Kidney epithelial cell (primary cell): ENCODE data around the gene TMEM79. TPM values are rescaled to one million over a fixed set of nuclear protein-coding genes. Genes with fewer than 3 reads are reported as not detected.
A peak's percentile ranks its signal among the peaks of the same experiment; 100 is the strongest.

ENCODE experiments used
- DNase-seq: peaks from one replicate; pipeline ENCODE4 v3.0.0-alpha.2; 2010; ENCODE audit warnings: low read depth
- H3K27me3 ChIP-seq: 2 replicates; pipeline ENCODE4 v1.6.0; 2011; ENCODE audit warnings: low read length; ENCODE audit not compliant: control insufficient read depth, insufficient read depth
- H3K36me3 ChIP-seq: 2 replicates; pipeline ENCODE4 v1.5.1; 2011; ENCODE audit warnings: low read length; ENCODE audit not compliant: control insufficient read depth, insufficient read depth
- H3K4me3 ChIP-seq: 2 replicates; pipeline ENCODE4 v1.5.1; 2011; ENCODE audit warnings: low read depth, mild to moderate bottlenecking, control low read depth, low read length
- total RNA-seq: library from RNA; depleted of rRNA; stranded (reverse); fragments of >200 nt; gene quantifications from 2 replicates; pipeline ENCODE4 v1.2.3, GENCODE V29; 2015
- TF ChIP-seq, protein P1 (sequence below): IDR thresholded peaks from 2 replicates; pipeline ENCODE4 v1.5.1; 2011; ENCODE audit warnings: mild to moderate bottlenecking, moderate library complexity, low read length, control low read depth, inconsistent platforms; ENCODE audit not compliant: insufficient read depth, poor library complexity, severe bottlenecking

The TMEM79 gene
- total RNA-seq, 1 donor from 2014 or later = 1.9 TPM

DNA sequence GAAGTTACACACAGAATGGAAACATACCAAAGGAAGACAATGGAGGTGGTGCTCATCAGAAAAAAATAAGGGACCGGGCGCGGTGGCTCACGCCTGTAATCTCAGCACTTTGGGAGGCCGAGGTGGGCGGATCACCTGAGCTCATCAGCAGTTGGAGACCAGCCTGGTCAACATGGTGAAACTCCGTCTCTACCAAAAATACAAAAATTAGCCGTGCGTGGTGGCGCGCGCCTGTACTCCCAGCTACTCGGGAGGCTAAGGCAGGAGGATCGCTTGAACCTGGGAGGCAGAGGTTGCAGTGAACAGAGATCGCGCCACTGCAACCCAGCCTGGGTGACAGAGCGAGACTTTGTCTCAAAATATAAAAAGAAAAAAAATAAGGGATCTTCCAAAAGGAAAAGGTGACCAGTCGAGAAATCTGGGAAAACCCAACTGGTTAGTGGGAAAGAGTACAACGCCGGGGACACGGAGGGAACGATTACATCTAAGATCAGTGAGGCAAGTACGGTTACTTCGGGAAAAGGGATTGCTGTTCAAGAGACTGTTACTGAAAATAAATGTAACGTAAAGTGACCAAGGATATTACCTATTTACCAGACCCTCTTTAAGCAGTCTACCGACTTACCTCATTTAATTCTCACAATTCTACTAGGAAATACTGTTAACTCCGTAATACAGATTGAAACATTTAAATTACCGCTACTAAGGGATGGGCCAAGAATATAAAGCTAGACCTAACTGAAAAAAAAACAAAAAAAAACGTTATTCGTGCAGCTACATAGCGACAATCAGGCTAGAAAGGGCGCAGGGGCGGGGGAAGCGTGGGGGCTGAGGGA lies 53.1 kb downstream of the TMEM79 start:
- no peak for DNase-seq
- peak overlapping the region; percentile 81 for H3K4me3 ChIP-seq
- no peaks in the 10 kb centered on the region for H3K36me3 ChIP-seq
- H3K27me3 ChIP-seq = no peaks in the 10 kb centered on the region
- TF ChIP-seq, protein P1, sequence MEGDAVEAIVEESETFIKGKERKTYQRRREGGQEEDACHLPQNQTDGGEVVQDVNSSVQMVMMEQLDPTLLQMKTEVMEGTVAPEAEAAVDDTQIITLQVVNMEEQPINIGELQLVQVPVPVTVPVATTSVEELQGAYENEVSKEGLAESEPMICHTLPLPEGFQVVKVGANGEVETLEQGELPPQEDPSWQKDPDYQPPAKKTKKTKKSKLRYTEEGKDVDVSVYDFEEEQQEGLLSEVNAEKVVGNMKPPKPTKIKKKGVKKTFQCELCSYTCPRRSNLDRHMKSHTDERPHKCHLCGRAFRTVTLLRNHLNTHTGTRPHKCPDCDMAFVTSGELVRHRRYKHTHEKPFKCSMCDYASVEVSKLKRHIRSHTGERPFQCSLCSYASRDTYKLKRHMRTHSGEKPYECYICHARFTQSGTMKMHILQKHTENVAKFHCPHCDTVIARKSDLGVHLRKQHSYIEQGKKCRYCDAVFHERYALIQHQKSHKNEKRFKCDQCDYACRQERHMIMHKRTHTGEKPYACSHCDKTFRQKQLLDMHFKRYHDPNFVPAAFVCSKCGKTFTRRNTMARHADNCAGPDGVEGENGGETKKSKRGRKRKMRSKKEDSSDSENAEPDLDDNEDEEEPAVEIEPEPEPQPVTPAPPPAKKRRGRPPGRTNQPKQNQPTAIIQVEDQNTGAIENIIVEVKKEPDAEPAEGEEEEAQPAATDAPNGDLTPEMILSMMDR = no peak

DNA sequence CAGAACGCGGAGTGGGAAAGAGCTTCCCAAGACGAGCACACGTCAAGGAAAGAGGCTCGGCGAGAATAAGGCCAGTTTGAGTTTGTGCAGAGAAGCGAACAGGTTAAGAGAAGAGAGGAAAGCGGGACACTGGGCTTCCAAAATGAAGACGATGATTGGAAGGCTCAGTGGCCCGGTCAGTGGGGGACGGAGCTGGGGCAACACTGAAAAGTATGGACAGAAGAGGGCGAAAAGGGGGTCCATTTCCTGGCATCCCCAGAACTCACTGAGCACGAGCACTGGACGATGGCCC lies 53.7 kb downstream of the TMEM79 start:
- TF ChIP-seq, protein P1 = no peak
- no peaks in the 10 kb centered on the region for H3K27me3 ChIP-seq
- peak overlapping the region; percentile 81 for H3K4me3 ChIP-seq
- no peaks in the 10 kb centered on the region for H3K36me3 ChIP-seq
- no peak for DNase-seq

DNA sequence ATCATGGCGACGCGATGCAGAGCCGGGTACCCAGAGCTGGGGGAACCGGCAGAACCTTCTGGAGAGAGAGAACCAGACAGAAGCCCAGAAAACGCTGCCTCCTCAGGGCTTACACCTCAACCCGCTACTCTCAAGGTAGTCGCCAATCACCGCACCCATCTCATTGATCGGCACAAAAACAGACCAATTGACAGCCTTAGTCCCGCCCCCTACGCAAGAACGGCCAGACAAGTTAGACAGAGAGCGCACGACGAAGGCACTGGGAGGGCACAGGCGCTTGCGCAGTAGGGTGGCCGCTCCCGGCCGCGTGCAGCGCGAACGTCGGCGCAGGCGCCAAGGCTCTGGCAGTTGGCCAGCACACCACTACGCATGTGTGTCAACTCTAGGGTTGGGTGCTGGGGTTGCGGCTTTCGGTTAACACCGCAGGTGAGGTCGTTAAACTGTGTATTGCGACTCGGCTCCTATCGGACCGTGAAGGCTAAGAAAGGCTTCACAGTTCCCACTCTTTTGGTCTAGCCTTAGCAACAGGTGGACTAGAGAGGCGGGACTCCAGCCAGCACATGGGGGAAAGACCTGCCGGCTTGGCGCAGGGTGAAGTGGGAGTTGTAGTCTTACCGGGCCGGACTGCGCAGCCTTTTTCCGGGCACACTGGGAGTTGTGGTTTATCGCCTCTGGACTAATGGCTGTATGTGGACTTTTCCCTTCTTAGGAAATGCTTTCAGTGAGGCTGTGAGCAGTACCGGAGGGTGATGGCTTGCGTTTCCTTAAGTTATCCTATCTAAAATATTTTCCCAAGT lies 54.3 kb downstream of the TMEM79 start, which contains the start of the genes CCT3 and TSACC:
TSS of gene CCT3 (minus strand) at position 113 of the 797 bp plus-strand sequence. CDS start at position 5, 108 bp downstream.
TSS of gene TSACC (plus strand) at position 347 of the 797 bp plus-strand sequence. CDS start 1,232 bp downstream, outside the sequence.
- TF ChIP-seq, protein P1 = no peak
- Histone ChIP-seq H3K4me3 (peak within 1 kb of the TSS; percentile 81), H3K27me3 (no peaks in the 10 kb centered on the region), H3K36me3 (no peaks in the 10 kb centered on the region)
- DNase-seq = peak; percentile 99

Other genes starting within 250 kb of the TMEM79 start
- gene UBQLN4, start 230.5 kb upstream of the TMEM79 start, total RNA-seq = 28.2 and 30.5 TPM in 2 replicates
- gene LAMTOR2, start 229.5 kb upstream of the TMEM79 start, total RNA-seq = 96.5 and 108 TPM in 2 replicates
- gene RAB25, start 223.2 kb upstream of the TMEM79 start, total RNA-seq = 30.4 and 46.0 TPM in 2 replicates
- 34.5 and 34.6 TPM in 2 replicates for gene MEX3A, start 201.9 kb upstream of the TMEM79 start, total RNA-seq
- gene LMNA, start 169.6 kb upstream of the TMEM79 start, total RNA-seq = 251 and 280 TPM in 2 replicates
- gene SEMA4A, start 130.7 kb upstream of the TMEM79 start, total RNA-seq = 2.6 and 3.8 TPM in 2 replicates
- 14.4 and 18.2 TPM in 2 replicates for gene SLC25A44, start 90.2 kb upstream of the TMEM79 start, total RNA-seq
- 81.8 and 83.6 TPM in 2 replicates for gene PMF1, start 71.3 kb upstream of the TMEM79 start, total RNA-seq
- gene BGLAP, start 42.1 kb upstream of the TMEM79 start, total RNA-seq = not detected in 2 replicates
- gene PAQR6, start 36.3 kb upstream of the TMEM79 start, total RNA-seq = 2.5 TPM in 2 replicates
- 84.4 and 88.7 TPM in 2 replicates for gene SMG5, start 1.5 kb upstream of the TMEM79 start, total RNA-seq
- 91.5 and 104 TPM in 2 replicates for gene GLMP, start 11.4 kb downstream of the TMEM79 start, total RNA-seq
- gene VHLL, start 15.0 kb downstream of the TMEM79 start, total RNA-seq = not detected in 2 replicates
- 303 and 382 TPM in 2 replicates for gene CCT3, start 54.0 kb downstream of the TMEM79 start, total RNA-seq
- 0.25 TPM in 1 of 2 replicates, not detected in the other for gene TSACC, start 54.2 kb downstream of the TMEM79 start, total RNA-seq
- 0.55 TPM in 1 of 2 replicates, not detected in the other for gene RHBG, start 84.9 kb downstream of the TMEM79 start, total RNA-seq
- gene MEF2D, start 216.4 kb downstream of the TMEM79 start, total RNA-seq = 16.6 and 22.0 TPM in 2 replicates